Measurements from ENCODE around the gene LFNG. TPM values are rescaled to one million over a fixed set of nuclear protein-coding genes. Genes with fewer than 3 reads are reported as not detected.
A peak's percentile ranks its signal among the peaks of the same experiment; 100 is the strongest.

The LFNG gene
- total RNA-seq, 1 experiment from 2014 or later = 11.9 TPM

- DNase-seq (ENCODE audit: low read depth) = no peak
Measured at GRCh38 chr7:2503056-2503941, 16.3 kb upstream of the LFNG start.

- DNase-seq (ENCODE audit: low read depth) = no peak
Measured at GRCh38 chr7:2504128-2504888, 15.3 kb upstream of the LFNG start.

- no peak for DNase-seq (ENCODE audit: low read depth)
Measured at GRCh38 chr7:2504889-2505375, 14.6 kb upstream of the LFNG start.

- no peak for DNase-seq (ENCODE audit: low read depth)
Measured at GRCh38 chr7:2505401-2505800, 14.2 kb upstream of the LFNG start.

GRCh38 chr7:2507208-2507916, 12.2 kb upstream of the LFNG start:
- DNase-seq (ENCODE audit: low read depth) = no peak

- no peak for DNase-seq (ENCODE audit: low read depth)
Measured at GRCh38 chr7:2507917-2508306, 11.7 kb upstream of the LFNG start.

GRCh38 chr7:2508327-2509215, 11.0 kb upstream of the LFNG start:
- peak; percentile 59 for DNase-seq (ENCODE audit: low read depth)

- no peak for DNase-seq (ENCODE audit: low read depth)
Measured at GRCh38 chr7:2509298-2509906, 10.2 kb upstream of the LFNG start.

GRCh38 chr7:2510130-2510776, 9.3 kb upstream of the LFNG start:
- DNase-seq (ENCODE audit: low read depth) = no peak

- DNase-seq (ENCODE audit: low read depth) = no peak
Measured at GRCh38 chr7:2510909-2511768, 8.4 kb upstream of the LFNG start.

- DNase-seq (ENCODE audit: low read depth) = no peak
Measured at GRCh38 chr7:2511769-2512168, 7.8 kb upstream of the LFNG start.

GRCh38 chr7:2512179-2512661, 7.4 kb upstream of the LFNG start:
- no peak for DNase-seq (ENCODE audit: low read depth)

GRCh38 chr7:2512713-2513112, 6.9 kb upstream of the LFNG start:
- DNase-seq (ENCODE audit: low read depth) = no peak

- no peak for DNase-seq (ENCODE audit: low read depth)
Measured at GRCh38 chr7:2513702-2514101, 5.9 kb upstream of the LFNG start.

GRCh38 chr7:2514473-2515423, 4.8 kb upstream of the LFNG start:
- DNase-seq (ENCODE audit: low read depth) = no peak

GRCh38 chr7:2515424-2516193, 4.0 kb upstream of the LFNG start:
- no peak for DNase-seq (ENCODE audit: low read depth)

GRCh38 chr7:2516194-2516555, 3.4 kb upstream of the LFNG start:
- DNase-seq (ENCODE audit: low read depth) = no peak
